Left ventricle myocardium inferior (tissue), 1 donor: ENCODE measurements around the gene RAD51B. TPM values are rescaled to one million over a fixed set of nuclear protein-coding genes. Genes with fewer than 3 reads are reported as not detected.

Source experiments
- DNase-seq: peaks from one replicate; pipeline ENCODE4 v3.0.0-alpha.2; 2020
- H3K27ac ChIP-seq: fragments of 200-600 bp; replicated peaks from 2 replicates; pipeline ENCODE4 v1.8.0; 2021
- H3K27me3 ChIP-seq: fragments of 200-600 bp; 2 replicates; pipeline ENCODE4 v1.8.0; 2021; ENCODE audit warnings: low read depth
- H3K36me3 ChIP-seq: fragments of 200-600 bp; 2 replicates; pipeline ENCODE4 v1.8.0; 2021
- H3K4me1 ChIP-seq: fragments of 200-600 bp; 2 replicates; pipeline ENCODE4 v1.8.0; 2021
- H3K4me3 ChIP-seq: fragments of 200-600 bp; 2 replicates; pipeline ENCODE4 v1.8.0; 2021; ENCODE audit warnings: mild to moderate bottlenecking, moderate library complexity
- H3K9me3 ChIP-seq: fragments of 200-600 bp; replicated peaks from 2 replicates; pipeline ENCODE4 v1.8.0; 2021
- intact Hi-C: fragments of 100-400 bp; cut with micrococcal nuclease; formaldehyde crosslinking; loops from one replicate; pipeline ENCODE4 v1.11.0; 2022
- total RNA-seq: library from RNA; stranded (reverse); fragmentation: NEBNext Ultra II Directional; extraction: Animal tissue kit (Norgen Biotek cat#: 25700); gene quantifications from one replicate; pipeline ENCODE4 v1.2.1, GENCODE V29; 2021
- TF ChIP-seq, protein P1 (sequence below): fragments of 200-600 bp; IDR thresholded peaks from 2 replicates; pipeline ENCODE4 v1.8.0; 2021; ENCODE audit warnings: antibody characterized with exemption, mild to moderate bottlenecking, borderline replicate concordance
- donor health status: DM: no; HTN: yes; CAD: no; lungs with severe emphysema.

The RAD51B gene
- total RNA-seq, 1 donor from 2014 or later, result 2.4 TPM

DNA sequence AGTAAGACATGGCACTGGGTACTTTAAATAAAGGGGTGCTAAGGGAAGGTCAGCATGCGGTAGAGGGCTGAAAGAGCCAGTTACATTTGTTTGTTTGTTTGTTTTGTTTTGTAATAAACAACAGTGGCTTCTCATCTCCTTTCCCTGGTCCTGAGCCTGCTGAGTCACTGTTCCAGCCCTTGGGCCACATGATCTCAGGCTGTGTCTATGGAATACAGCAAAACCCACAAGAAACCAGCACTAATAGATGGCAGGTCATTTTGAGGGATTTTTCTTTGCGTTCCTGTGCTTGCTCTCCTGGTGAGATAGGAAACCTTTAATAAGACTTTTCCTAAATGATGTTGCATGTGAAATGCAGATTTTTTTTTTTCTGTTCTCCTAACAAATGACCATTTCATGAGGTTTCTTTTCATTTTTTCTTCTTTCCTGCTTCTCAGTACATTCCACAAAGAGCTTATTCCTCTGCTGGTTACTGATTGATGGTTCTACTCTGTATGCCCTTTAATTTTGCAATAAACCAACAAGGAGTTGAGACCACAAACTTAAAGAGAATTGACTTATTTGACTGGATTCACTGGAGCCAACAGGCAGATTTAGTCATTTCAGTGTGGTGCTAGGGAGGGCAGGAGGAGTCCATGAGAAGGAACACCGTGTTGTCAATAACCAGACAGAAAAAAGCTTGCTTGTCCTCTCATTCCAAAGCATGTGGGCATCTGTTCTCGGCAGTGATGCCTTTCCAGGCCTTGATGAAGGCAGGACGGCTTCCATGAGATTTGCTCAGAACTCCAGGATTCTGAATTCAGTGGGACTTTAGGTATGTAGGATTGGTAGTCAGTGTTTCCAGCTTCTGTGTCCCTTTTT lies 459.2 kb downstream of the RAD51B start:
- TF ChIP-seq, protein P1, sequence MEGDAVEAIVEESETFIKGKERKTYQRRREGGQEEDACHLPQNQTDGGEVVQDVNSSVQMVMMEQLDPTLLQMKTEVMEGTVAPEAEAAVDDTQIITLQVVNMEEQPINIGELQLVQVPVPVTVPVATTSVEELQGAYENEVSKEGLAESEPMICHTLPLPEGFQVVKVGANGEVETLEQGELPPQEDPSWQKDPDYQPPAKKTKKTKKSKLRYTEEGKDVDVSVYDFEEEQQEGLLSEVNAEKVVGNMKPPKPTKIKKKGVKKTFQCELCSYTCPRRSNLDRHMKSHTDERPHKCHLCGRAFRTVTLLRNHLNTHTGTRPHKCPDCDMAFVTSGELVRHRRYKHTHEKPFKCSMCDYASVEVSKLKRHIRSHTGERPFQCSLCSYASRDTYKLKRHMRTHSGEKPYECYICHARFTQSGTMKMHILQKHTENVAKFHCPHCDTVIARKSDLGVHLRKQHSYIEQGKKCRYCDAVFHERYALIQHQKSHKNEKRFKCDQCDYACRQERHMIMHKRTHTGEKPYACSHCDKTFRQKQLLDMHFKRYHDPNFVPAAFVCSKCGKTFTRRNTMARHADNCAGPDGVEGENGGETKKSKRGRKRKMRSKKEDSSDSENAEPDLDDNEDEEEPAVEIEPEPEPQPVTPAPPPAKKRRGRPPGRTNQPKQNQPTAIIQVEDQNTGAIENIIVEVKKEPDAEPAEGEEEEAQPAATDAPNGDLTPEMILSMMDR, result no peak
- intact Hi-C loops, result no loop called here

DNA sequence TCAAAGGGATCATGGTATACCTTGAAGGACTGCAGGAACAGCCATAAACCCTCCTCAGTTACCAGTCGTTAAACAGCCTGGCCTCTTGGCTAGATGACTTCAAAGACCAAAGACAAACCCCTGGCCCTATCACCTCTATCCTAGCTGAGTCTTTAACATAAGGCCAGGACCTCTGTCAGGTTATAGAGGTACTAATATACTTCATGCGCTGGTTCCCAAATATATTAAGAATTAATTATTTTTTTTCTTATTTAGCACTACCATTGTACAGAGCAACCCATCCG lies 459.8 kb downstream of the RAD51B start:
- no peak overlapping the region for H3K4me3 ChIP-seq
- H3K4me1 ChIP-seq, result peaks cover 16% of the 10 kb centered on the region
- no peak for DNase-seq
- no peaks in the 10 kb centered on the region for H3K36me3 ChIP-seq
- no peaks in the 10 kb centered on the region for H3K9me3 ChIP-seq
- H3K27me3 ChIP-seq, result no peaks in the 10 kb centered on the region
- peak overlapping the region; percentile 9 for H3K27ac ChIP-seq
- TF ChIP-seq, protein P1, result no peak
- intact Hi-C loops, result no loop called here

More for the DNA sequence above, 459.2 kb downstream of the RAD51B start:
- no peaks in the 10 kb centered on the region for H3K36me3 ChIP-seq
- no peak for DNase-seq
- H3K4me3 ChIP-seq, result no peak overlapping the region
- no peaks in the 10 kb centered on the region for H3K27me3 ChIP-seq
- peak overlapping the region; percentile 9 for H3K27ac ChIP-seq
- no peaks in the 10 kb centered on the region for H3K9me3 ChIP-seq
- H3K4me1 ChIP-seq, result peaks cover 11% of the 10 kb centered on the region

DNA sequence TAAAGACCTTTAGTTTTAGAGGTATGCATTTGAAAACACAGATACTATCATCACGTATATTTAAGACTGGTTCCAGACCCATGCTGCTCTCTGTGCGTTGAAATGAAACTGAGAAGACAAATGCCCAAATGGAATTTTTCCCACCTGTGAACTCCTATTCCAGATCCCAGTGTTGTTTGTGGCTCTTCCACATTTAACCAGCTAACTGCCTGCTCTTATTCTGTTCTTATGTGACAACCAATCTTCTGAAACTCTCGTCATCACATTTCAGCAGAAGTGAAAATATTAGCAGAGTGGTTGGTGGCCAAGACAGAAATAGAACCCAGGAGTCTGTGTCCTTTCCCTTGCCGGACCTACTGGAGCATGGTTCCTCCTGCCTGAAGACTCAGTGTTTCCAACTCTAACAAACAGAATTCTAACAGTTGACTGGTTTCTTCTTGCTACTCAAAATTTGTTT lies 460.2 kb downstream of the RAD51B start:
- no peaks in the 10 kb centered on the region for H3K36me3 ChIP-seq
- no peaks in the 10 kb centered on the region for H3K27me3 ChIP-seq
- DNase-seq, result no peak
- no peak overlapping the region for H3K27ac ChIP-seq
- TF ChIP-seq, protein P1, result no peak
- intact Hi-C loops, result no loop called here
- no peak overlapping the region for H3K4me3 ChIP-seq
- H3K9me3 ChIP-seq, result no peaks in the 10 kb centered on the region
- H3K4me1 ChIP-seq, result peaks cover 19% of the 10 kb centered on the region

DNA sequence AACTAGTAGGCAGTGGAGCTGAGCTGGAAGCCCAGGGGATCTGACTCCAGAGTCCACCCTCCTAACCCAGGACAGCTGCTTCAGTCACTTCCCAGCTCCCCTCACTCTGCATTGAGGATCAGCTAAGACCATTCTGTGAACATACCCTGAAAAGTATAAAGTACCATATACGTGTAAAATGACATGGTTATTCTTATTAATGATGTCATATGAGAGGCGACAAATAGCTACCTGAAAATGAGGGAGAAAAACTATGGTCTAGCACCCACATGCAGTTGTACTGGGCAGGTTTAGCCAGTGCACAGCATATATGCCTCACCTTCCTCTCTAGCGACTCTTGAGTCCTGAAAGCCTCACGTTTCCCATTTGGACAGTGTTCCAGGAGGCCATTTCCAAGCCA lies 461.9 kb downstream of the RAD51B start:
- intact Hi-C loops, result no loop called here
- DNase-seq, result no peak
- peaks cover 29% of the 10 kb centered on the region for H3K4me1 ChIP-seq
- no peak overlapping the region for H3K27ac ChIP-seq
- H3K27me3 ChIP-seq, result no peaks in the 10 kb centered on the region
- H3K4me3 ChIP-seq, result no peak overlapping the region
- no peaks in the 10 kb centered on the region for H3K9me3 ChIP-seq
- TF ChIP-seq, protein P1, result no peak
- H3K36me3 ChIP-seq, result no peaks in the 10 kb centered on the region

DNA sequence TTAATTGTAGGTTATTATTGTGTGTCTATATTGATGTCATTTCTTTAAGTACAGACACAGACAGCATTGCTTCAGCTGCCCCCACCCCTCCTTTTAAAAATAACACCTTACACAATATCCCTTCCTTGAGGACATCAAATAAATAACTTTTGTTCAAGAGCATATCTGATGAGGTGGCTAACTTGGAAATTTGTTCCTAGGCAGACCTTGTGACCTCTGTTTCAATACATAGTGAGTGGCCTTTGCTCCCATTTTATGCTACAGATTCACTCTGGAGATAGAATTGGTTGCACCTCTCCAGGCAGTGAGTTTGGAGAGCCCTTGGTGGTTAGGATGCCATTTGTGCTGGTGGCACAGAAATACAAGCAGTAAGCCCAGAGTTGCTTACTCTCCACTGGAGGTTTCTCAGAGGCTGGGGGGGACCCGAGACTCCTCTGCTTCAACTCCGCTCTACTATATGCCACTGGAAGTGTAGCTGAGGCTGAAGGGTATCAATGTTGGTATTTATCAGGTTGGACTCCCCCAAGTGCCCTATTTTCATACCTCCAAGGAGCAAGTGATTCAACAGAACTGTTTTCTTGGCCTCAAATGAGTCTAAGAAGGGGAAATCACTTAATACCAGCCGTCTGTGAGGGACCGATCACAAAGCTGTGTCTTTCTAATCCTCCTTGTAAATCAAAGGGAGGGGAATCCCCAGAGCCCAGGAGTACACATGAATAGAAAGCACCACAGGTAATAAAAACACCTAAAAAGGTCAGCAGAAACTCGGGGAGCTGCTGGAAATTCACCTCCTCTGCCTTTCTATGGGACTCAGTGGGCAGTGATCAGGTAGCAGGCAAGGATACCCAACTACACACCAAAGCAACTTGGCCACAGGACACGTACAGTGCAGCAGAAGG lies 463.1 kb downstream of the RAD51B start:
- no peaks in the 10 kb centered on the region for H3K36me3 ChIP-seq
- peaks cover 29% of the 10 kb centered on the region for H3K4me1 ChIP-seq
- H3K9me3 ChIP-seq, result no peaks in the 10 kb centered on the region
- TF ChIP-seq, protein P1, result no peak
- peak overlapping the region; percentile 77 for H3K27ac ChIP-seq
- H3K27me3 ChIP-seq, result no peaks in the 10 kb centered on the region
- DNase-seq, result no peak
- intact Hi-C loops, result no loop called here
- H3K4me3 ChIP-seq, result no peak overlapping the region
